GM18951 (cell line): Measurements from ENCODE around the gene DYNLL2.
"Not testable (repeated sequence)": the region's sequence is repeated elsewhere in the genome, so short reads cannot be mapped to it uniquely, and the experiment has no call there.

Experiments used
- POLR2A ChIP-seq: IDR thresholded peaks from 4 replicates; pipeline ENCODE4 v1.6.1; 2011; ENCODE audit warnings: mild to moderate bottlenecking; ENCODE audit not compliant: insufficient read length, insufficient read depth; ENCODE audit errors: extremely low read depth
- in situ Hi-C: fragments of 300-500 bp; cut with MboI; formaldehyde crosslinking; loops from one replicate; pipeline ENCODE4 v1.12.0; 2022; ENCODE audit warnings: low sequenced_read_pairs, mixed read lengths, inconsistent platforms; ENCODE audit not compliant: unreplicated experiment

The DYNLL2 gene

GRCh38 chr17:58105093-58105492 lies 21.9 kb downstream of the DYNLL2 start:
- in situ Hi-C loops = no loop called here
- TF ChIP-seq POLR2A = no peak

- TF ChIP-seq POLR2A = no peak
Observed at GRCh38 chr17:58107306-58107705, 24.1 kb downstream of the DYNLL2 start.

DNA sequence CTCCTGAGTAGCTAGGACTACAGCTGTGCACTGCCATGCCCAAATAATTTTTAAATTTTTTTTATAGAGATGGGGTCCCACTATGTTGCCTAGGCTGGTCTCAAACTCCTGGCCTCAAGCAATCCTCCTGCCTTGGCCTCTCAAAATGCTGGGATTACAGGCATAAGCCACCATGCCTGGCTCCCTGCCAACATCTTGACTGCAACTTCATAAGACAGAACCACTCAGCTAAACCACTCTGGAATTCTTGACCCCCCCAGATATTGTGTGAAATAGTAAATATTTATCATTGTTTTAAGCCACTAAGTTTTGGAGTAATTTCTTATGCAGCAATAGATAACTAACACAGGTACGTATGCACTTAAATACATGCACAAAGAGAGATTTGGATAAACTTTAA lies 26.0 kb downstream of the DYNLL2 start:
- in situ Hi-C loops = no loop called here
- TF ChIP-seq POLR2A = no peak

More at GRCh38 chr17:58107306-58107705, 24.1 kb downstream of the DYNLL2 start:
- in situ Hi-C loops = no loop called here

DNA sequence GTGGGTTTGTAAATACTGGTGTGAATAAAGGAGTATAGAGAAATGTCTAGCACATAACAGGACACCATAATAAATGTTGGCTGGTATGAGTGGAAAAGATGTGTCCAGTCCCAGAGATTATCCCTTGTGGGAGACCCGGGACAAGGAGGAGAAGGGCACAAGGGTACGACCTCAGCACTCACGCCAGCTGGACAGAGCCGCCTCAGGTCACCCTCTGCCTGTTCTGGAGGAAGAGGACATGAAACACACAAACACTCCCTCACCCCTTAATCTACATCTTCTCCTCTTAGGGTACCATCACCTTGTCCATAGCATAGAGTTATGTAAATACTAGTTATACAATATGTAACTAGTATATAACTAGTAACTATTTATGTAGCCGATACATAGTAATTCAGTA lies 26.8 kb downstream of the DYNLL2 start:
- no peak for TF ChIP-seq POLR2A
- in situ Hi-C loops = loop anchor here (10.0 kb wide), 1 partner anchor 255 kb away; the partner anchor contains the start of gene MRPS23

- in situ Hi-C loops = loop anchor here (10.0 kb wide), 1 partner anchor 257 kb away; the partner anchor contains the start of gene MRPS23
- no peak for TF ChIP-seq POLR2A
Observed at GRCh38 chr17:58111676-58112075, 28.5 kb downstream of the DYNLL2 start.

DNA sequence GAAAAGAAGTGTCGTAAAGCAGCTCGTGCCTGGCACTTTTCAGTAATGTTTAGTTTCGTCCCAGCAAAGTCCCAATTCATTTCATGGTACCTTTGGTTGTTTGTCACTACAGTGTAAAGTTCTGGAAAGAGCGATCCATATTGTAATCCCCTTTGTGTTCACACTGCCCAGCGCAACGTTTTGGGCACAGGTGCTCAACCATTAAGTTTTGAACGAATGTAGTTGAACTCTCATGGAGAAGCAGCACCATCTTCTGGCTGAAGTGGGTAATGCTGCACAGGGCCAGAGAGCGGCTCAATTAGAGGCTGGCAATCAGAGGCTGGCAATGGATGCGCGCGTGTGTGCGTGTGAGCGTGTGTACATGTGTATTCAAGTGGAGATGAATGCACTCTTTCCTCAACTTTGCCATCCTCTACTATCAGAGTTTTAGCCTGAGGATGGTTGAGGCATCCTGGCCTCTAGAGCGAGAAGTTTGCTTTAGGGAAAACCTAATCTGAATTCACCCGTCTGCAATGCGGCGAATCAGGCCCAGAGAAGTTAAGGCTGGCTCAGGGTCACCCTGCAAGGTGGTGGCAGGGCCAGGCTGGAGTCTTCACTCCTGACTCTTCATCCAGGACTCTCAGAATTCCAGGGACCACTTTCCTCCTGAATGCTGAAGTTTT lies 29.9 kb downstream of the DYNLL2 start:
- TF ChIP-seq POLR2A = no peak
- in situ Hi-C loops = loop anchor here (10.0 kb wide), 1 partner anchor 258 kb away; the partner anchor contains the start of gene MRPS23

DNA sequence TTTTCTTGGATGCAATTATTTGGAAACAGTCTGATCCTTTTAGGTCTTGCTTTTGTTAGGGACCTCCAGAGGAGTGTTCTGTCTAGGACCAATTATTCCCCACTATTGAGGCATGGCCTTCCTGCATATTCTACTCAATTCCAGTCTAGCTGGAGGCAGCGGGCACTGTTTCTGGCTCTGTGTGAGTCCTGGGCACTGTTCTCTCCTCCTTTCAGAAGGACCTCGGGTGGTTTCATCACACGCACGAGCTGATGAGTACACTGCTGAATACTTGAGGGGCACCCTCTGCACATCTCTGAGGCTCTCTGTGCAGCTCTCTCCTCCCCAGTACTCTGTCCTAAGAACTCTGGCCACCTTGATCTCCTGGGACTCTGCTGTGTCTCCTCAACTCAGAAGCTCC lies 30.7 kb downstream of the DYNLL2 start:
- in situ Hi-C loops = loop anchor here (10.0 kb wide), 1 partner anchor 259 kb away; the partner anchor contains the start of gene MRPS23
- no peak for TF ChIP-seq POLR2A

DNA sequence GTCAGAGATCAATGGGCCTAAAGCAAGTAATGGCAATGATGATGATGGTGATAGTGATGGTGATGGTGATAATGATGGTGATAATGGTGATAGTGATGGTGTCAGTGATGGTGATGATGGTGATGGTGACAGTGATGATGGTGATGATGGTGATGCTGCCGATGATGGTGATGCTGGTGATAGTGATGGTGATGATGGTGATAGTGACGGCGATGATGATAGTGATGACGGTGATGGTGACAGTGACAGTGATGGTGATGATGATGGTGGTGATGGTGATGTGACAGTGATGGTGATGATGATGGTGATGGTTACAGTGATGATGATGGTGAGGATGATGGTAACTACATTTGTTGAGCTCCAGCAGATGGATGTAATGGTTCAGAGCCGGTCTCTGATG lies 34.2 kb downstream of the DYNLL2 start:
- in situ Hi-C loops = loop anchor here (10.0 kb wide), 1 partner anchor 263 kb away; the partner anchor contains the start of gene MRPS23
- no peak for TF ChIP-seq POLR2A

- TF ChIP-seq POLR2A = no peak
- in situ Hi-C loops = loop anchor here (10.0 kb wide), 1 partner anchor 265 kb away; the partner anchor contains the start of gene MRPS23
Observed at GRCh38 chr17:58119491-58119890, 36.3 kb downstream of the DYNLL2 start.

DNA sequence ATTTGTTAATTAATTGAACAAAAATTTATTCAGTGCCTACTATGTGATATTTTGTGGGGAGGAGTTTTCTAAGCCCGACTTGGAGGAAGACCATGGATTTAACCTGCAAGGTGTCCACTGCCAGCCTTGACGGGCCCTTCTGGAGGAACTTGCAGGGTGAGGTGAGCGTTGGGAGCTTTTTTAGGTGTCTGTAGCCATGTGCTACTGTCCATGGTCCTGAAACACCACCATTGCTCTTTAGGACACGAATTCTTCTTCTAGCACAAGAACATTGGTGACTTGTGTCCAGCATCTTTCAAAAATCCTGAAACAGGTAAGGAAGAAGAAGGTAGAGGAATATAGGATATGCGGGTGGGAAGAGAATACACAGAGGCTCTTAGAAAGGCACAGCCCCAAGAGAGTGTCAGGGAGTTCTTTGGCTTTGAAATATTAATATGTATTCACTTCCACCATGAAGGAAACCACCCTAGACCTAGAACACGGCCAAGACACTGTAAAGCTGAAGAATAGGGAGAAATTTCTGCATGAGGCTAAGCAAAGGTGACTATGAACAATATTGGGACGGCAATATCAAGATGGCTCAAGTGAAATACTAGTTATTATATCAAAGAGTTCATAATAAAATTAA lies 37.1 kb downstream of the DYNLL2 start:
- TF ChIP-seq POLR2A = no peak
- in situ Hi-C loops = no loop called here

DNA sequence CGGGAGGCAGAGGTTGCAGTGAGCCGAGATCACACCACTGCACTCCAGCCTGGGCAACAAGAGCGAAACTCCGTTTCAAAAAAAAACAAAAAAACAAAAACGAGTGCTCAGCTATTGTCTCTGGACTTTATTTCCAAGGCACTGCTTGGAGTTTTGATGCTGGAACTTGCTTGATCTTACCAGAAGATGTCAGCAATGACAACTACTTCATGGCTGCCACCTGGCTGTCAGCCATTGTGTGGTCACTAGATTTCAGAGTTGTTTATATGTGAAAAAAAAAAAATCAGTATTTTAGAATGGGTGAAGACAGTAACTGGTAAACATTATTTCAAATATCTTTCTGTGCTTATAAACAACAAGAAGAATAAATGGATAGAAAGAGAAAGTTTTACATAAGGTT lies 38.7 kb downstream of the DYNLL2 start:
- in situ Hi-C loops = no loop called here
- no peak for TF ChIP-seq POLR2A

GRCh38 chr17:58127846-58128245 lies 44.6 kb downstream of the DYNLL2 start:
- in situ Hi-C loops = no loop called here
- TF ChIP-seq POLR2A = no peak

DNA sequence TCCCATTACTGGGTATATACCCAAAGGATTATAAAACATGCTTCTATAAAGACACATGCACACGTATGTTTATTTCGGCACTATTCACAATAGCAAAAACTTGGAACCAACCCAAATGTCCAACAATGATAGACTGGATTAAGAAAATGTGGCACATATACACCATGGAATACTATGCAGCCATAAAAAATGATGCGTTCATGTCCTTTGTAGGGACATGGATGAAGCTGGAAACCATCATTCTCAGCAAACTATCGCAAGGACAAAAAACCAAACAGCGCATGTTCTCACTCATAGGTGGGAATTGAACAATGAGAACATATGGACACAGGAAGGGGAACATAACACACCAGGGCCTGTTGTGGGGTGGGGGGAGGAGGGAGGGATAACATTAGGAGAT lies 49.5 kb downstream of the DYNLL2 start:
- in situ Hi-C loops = not testable (repeated sequence)

DNA sequence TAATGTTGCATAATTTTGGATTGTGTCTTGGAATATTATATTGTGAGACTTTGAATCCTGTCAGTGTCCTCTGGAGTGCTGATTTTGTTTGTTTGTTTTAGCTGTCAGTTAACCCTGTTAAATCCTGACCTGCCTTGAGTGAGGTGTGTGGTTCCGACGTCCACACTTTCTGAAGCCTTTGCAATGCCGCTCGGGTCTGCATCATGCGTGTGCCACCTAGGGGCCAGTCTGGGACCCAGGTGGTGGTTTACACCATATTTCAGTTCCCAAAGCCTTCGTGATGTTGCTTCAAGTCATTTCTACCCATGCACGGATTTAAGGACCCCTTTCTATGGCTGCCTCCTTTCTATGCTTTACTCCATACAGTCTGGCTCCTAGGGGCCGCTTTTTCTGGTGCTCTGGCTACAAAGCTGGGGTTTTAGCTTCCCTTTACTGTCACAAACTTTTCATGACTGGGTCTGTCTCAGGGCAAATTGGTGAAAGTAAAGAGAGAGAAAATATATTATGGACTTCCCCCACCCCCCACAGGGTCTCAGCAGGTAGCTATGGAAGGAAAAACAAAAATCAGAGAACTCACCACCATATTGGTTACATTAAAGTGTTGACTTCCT lies 53.6 kb downstream of the DYNLL2 start:
- in situ Hi-C loops = no loop called here
- TF ChIP-seq POLR2A = no peak
